GM19099 (cell line): ENCODE results near the gene TYR.

ENCODE experiments used
- POLR2A ChIP-seq: IDR thresholded peaks from 3 replicates; pipeline ENCODE4 v1.6.1; 2011; ENCODE audit warnings: low read depth; ENCODE audit not compliant: insufficient read length; ENCODE audit errors: extremely low read depth

TYR gene

GRCh38 chr11:89220684-89221339 lies 43.1 kb downstream of the TYR start:
- no peak for TF ChIP-seq POLR2A

- no peak for TF ChIP-seq POLR2A
These were observed 57.4 kb downstream of the TYR start for GRCh38 chr11:89235083-89235482.

DNA sequence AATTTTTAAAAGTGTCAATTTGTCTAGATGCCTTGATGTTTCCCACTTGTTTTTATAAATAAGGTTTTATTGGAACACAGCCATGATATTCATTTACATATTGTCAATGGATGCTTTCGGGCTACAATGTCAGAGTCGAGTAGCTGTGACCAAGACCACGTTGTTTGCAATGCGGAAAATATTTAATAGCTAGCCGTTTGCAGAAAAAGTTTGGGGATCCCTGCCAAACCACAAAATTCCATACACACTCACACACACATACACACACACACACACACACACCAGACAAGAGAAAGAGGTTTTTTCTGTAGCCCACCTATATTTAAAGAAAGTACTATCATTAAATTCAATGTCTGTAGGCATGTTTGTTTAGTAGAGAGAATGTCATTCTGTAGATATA lies 58.3 kb downstream of the TYR start:
- no peak for TF ChIP-seq POLR2A

DNA sequence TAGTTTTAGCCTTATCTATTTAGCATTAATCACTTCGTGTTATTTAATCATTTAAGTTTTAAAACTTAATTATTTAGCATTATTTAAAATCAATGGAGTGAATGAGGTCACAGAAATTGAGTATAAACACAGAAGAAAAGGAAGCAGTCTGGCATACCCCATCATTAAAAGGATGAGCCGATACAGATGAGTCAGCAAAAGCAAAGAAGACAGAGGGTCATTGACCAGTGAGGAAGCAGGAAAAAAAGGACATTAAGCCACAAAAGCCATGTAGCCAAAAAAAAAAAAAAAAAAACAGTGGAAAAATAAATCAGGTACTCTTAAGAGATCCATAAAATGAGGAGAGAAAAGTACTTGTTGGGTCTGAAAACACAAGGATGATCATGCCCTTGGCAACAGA lies 71.5 kb downstream of the TYR start:
- TF ChIP-seq POLR2A, result no peak

DNA sequence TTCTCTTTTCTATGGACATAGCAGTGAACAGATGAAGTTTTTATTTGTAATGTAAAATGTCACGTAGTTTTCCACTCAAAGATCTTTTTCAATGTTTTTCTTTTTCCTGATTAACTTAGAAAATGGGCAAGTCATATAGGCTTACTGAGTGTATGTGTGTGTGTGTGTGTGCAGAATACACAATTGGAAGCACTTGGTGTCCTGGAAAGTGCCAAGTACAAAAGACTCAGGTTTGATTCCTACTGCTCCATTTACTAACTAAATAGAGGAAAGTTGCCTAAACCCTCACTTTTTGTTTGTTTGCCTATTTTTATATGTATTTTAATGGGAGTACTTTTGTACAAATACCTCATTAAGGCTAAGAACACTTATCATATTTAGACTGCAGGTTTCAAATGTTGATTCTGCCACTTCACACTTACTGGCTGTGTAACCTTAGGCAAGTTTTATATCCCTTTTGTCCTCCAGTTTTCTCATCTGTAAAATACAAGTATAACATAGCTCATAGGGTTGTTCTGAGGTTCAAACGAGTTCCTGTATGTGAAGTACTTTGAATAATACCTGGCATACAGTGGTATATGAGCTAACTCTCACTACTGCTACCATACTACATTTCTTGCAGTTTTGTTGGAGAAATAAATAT lies 90.1 kb downstream of the TYR start:
- TF ChIP-seq POLR2A, result no peak

DNA sequence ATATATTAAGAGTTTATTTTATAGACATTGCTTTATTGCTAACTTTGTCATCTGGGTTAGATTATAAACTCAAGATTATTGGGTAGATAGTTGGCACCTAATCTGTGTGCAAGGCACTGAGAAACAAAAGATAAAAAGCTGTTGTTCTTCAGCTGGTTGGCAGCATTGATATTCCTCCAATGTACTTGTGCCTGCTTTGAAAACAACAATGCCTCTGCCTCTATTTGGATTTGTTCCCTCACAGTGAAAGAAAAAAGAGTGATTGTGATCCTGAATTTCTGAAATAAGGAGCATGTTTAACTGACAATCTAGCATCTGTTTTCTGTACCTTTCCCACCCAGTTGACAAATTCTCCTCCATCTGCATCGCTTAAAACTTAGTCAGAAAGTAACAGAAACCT lies 98.3 kb downstream of the TYR start:
- TF ChIP-seq POLR2A, result no peak

GRCh38 chr11:89279176-89279575 lies 101.5 kb downstream of the TYR start:
- no peak for TF ChIP-seq POLR2A

DNA sequence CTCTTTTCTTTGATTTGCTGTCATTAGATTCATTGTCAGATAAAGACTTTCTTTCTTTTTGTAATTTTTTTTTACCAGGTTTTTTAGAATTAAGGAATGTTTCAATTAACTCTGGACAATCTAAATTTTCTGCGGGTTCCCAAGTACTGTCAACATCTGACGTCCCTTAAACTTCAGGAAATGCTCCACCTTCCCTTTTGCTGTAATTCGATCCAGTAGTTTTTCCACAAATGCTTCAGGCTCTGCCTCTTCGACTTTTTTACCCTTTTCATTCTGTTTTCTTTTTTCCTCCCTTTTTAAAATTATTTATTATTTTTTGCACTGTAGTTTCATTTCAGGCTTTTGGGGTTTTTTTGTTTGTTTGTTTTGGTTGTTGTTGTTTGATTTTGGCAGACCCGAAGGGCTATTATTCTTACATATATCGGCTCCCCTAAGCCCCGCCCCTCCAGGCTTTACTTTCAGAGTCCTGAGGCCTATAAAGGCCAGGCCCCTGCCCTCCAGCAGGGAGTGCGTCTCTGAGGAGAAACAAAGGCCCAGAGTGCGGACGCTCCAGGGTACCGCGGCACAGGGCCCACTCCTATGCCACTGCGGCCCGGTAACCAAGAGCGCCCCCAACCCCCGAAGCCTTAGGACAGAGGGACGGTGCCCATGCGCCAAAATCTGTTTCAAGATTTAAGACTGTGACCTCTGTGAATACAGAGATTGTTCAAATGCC lies 116.4 kb downstream of the TYR start:
- TF ChIP-seq POLR2A, result no peak

GRCh38 chr11:89321401-89321800 lies 143.7 kb downstream of the TYR start:
- no peak for TF ChIP-seq POLR2A

DNA sequence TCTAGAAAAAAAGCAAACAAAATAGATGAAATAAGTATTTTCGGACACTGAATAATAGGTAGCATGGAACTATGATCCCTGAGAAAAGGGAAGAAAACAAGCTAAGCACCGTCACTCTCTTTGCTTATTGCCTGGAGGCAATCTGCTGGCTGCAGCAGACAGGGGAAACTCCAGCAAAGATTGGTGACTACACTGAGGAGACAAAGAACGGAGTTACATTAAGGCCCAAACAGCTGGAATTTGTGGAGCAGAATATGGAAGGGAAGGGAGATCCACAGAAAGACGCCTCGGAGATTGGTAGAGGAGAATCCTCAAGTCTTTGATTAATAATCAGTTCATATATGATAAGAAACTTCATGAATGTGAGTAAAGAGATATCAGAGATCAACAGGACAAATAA lies 150.2 kb downstream of the TYR start:
- TF ChIP-seq POLR2A, result no peak
